ENCODE results near the gene UBTF.

UBTF gene

GRCh38 chr17:44262654-44263225 lies 43.3 kb upstream of the UBTF start:
- TF ChIP-seq CTCF (IDR thresholded peaks at IDR 0.05; ENCODE audit: insufficient read depth, missing control alignments), result no peak
- DNase-seq (ENCODE audit: insufficient read length, low spot score) (no peak), FAIRE-seq (no peak)

- TF ChIP-seq CTCF (IDR thresholded peaks at IDR 0.05; ENCODE audit: insufficient read depth, missing control alignments), result no peak
- DNase-seq (ENCODE audit: insufficient read length, low spot score) (peak; percentile 16), FAIRE-seq (no peak)
Measured at GRCh38 chr17:44260296-44260695, 40.8 kb upstream of the UBTF start.

DNA sequence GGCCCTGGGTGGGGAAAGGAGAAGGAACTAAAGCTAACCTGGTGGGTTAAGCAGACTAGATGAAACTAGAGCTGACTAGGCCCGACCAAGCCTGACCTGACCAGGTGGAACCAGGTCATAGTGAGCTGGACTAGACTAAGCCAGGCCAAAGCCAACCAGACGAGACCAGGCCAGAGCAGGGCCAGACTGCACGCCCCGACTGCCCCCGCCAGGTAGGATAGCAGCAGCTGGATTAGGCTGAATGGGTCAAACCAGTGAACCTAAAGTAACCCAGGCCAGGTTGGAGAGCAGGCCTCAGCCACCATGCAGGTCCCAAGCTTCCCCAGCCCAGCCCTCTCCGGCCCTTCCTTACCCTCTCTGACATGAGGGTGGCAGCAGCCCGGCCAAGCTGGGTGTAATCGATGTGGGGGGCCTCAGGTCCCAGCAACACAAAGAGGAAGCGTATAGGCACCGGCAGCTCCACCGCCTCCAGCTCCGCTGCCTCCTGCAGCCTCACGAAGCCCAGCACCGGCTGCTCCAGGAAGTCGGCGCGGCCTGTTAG lies 39.4 kb upstream of the UBTF start:
- DNase-seq (ENCODE audit: insufficient read length, low spot score), result peak; percentile 12
- no peak for TF ChIP-seq CTCF (IDR thresholded peaks at IDR 0.05; ENCODE audit: insufficient read depth, missing control alignments)
- no peak for FAIRE-seq

DNA sequence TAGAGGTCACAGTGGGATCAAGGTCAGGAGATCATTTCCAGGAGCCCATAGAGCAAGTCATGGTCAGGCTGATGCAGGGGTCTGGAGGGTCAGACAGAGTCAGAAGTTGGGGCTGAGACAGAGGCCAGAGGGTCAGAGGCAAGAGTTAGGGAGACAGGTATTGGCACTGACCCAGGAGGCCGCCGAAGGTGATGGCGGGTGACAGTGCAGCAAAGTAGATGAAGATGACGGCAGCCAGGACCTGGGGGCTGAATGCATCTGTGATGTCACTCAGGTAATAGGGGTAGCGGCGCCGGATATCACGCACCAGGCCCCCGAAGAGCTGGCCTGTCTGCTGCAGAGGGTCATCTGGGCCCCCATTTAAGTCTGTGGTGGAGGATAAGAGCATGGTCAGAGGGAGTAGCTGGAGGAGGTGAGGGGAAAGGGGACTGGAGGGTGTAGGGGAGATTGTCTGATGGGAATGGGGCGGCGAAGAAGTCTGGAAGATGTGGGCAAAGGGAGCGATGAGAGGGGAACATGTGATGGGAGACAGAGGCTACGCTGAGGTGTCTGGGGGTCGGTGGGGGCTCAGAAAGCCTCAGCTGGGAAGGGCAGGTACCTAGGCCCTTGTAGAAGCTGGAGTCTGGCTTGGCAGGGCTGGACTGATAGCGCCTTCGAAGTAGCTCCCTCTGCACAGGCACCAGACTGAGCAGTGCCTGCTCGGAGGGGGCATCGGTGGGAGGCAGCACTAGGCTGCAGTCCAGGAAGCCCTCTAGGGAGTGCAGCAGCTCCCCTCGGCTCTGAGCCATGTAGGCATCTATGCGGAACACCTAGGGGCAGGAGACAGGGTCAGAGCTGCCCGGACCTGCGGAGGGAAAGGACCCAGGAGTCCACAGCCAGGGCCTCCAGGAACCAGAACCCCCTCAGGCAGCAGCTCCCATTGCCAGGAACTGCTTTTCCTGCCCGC lies 38.6 kb upstream of the UBTF start:
- FAIRE-seq (no peak), DNase-seq (ENCODE audit: insufficient read length, low spot score) (peak; percentile 13)
- no peak for TF ChIP-seq CTCF (IDR thresholded peaks at IDR 0.05; ENCODE audit: insufficient read depth, missing control alignments)

- peak; percentile 14 for DNase-seq (ENCODE audit: insufficient read length, low spot score)
- no peak for TF ChIP-seq CTCF (IDR thresholded peaks at IDR 0.05; ENCODE audit: insufficient read depth, missing control alignments)
- no peak for FAIRE-seq
Measured at GRCh38 chr17:44256671-44257070, 37.2 kb upstream of the UBTF start.

DNA sequence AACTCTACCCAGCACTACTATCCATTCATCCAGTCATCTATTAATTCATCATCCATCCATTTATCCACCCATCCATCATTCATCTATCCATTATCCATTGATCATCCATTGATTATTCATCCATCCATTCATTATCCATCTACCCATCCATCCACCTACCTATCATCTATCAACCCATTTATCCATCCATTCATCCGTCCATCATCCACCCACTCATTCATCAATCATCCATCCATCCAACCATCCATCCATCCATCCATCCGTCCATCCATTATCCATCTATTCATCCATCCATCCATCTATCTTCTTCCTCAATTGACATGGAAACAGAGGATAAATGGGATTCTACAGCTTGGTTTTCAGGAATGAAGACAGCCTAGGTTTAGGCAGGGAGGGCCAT lies 36.4 kb upstream of the UBTF start:
- no peak for DNase-seq (ENCODE audit: insufficient read length, low spot score)
- TF ChIP-seq CTCF (IDR thresholded peaks at IDR 0.05; ENCODE audit: insufficient read depth, missing control alignments), result no peak
- FAIRE-seq, result no peak

Measured in D721Med (cell line).